ENCODE results near the gene PLXND1.

Gene PLXND1

DNA sequence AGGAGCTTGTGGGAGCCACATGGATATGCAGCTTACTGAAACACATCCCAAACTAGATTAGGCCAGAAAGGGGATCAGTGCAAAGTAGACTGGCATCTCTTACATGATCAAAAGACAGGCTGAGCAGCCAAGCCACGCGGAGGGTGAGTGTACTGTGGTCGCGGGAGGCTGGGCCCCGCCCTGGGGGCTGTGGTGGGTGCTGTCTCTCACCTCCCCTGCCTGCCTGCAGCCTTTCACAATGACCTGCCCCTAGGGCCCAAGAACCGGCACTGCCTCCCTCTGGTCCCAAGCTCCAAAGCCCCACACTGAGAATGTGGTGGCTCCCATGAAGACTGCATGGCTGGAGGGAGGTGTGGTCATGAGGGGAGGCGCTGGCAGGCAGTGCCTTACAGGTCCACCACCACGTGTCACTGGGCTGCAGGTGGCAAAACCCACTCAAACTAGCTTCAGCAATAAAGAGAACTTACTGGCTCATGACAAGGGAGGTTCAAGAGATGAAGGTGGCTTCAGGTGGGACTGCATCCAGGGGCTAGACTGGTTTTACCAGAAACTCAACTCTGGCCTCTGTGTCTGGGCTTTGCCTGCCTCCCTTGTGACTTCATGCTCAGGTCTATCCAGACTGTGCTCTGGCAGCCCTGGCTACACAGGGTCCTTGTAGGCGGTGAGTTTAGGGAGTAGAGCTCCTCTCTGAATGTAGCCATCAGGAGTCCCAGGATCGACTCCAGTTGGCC lies 27.4 kb upstream of the PLXND1 start:
- no peaks in the 10 kb centered on the region for H3K27me3 ChIP-seq (ENCODE audit: insufficient read depth, poor library complexity, severe bottlenecking)
- no peak overlapping the region for H3K27ac ChIP-seq (replicated peaks)
- no peak for DNase-seq (ENCODE audit: low read depth in 1 of 2, low spot score in 1 of 2)
- no peak overlapping the region for H3K4me3 ChIP-seq (replicated peaks; ENCODE audit: insufficient read depth, low read length)
- TF ChIP-seq, protein P1, sequence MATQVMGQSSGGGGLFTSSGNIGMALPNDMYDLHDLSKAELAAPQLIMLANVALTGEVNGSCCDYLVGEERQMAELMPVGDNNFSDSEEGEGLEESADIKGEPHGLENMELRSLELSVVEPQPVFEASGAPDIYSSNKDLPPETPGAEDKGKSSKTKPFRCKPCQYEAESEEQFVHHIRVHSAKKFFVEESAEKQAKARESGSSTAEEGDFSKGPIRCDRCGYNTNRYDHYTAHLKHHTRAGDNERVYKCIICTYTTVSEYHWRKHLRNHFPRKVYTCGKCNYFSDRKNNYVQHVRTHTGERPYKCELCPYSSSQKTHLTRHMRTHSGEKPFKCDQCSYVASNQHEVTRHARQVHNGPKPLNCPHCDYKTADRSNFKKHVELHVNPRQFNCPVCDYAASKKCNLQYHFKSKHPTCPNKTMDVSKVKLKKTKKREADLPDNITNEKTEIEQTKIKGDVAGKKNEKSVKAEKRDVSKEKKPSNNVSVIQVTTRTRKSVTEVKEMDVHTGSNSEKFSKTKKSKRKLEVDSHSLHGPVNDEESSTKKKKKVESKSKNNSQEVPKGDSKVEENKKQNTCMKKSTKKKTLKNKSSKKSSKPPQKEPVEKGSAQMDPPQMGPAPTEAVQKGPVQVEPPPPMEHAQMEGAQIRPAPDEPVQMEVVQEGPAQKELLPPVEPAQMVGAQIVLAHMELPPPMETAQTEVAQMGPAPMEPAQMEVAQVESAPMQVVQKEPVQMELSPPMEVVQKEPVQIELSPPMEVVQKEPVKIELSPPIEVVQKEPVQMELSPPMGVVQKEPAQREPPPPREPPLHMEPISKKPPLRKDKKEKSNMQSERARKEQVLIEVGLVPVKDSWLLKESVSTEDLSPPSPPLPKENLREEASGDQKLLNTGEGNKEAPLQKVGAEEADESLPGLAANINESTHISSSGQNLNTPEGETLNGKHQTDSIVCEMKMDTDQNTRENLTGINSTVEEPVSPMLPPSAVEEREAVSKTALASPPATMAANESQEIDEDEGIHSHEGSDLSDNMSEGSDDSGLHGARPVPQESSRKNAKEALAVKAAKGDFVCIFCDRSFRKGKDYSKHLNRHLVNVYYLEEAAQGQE (IDR thresholded peaks at IDR 0.05; ENCODE audit: insufficient replicate concordance, low read depth), result no peak
- TF ChIP-seq, protein P2, sequence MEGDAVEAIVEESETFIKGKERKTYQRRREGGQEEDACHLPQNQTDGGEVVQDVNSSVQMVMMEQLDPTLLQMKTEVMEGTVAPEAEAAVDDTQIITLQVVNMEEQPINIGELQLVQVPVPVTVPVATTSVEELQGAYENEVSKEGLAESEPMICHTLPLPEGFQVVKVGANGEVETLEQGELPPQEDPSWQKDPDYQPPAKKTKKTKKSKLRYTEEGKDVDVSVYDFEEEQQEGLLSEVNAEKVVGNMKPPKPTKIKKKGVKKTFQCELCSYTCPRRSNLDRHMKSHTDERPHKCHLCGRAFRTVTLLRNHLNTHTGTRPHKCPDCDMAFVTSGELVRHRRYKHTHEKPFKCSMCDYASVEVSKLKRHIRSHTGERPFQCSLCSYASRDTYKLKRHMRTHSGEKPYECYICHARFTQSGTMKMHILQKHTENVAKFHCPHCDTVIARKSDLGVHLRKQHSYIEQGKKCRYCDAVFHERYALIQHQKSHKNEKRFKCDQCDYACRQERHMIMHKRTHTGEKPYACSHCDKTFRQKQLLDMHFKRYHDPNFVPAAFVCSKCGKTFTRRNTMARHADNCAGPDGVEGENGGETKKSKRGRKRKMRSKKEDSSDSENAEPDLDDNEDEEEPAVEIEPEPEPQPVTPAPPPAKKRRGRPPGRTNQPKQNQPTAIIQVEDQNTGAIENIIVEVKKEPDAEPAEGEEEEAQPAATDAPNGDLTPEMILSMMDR (IDR thresholded peaks at IDR 0.05; ENCODE audit: insufficient read depth, low read length), result no peak
- TF ChIP-seq SPI1 (IDR thresholded peaks at IDR 0.05; ENCODE audit: borderline replicate concordance, low read depth), result no peak
- TF ChIP-seq GABPA (IDR thresholded peaks at IDR 0.05; ENCODE audit: low read depth), result no peak
- TF ChIP-seq POLR2AphosphoS5 (IDR thresholded peaks at IDR 0.05; ENCODE audit: low read depth), result no peak

DNA sequence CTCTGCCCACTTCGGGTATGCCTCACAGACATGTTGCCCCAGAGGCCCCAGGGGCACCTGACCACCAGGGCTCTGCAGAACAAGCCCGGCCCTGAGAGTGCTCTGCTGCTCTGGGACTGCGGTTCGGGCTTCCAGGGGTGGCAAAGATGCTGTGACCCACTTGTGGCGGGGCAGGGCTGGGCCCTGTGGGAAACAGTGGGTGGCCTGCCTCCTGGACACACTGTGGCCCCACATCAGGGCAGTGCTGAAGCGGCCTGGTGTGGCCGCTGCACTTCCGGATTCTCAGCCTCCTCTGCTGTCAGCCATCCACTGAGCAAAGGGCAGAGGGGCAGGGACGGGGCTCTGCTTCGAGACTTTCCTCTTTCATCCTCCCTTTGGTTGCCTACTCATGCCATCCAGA lies 26.5 kb upstream of the PLXND1 start:
- H3K27ac ChIP-seq (replicated peaks), result no peak overlapping the region

DNA sequence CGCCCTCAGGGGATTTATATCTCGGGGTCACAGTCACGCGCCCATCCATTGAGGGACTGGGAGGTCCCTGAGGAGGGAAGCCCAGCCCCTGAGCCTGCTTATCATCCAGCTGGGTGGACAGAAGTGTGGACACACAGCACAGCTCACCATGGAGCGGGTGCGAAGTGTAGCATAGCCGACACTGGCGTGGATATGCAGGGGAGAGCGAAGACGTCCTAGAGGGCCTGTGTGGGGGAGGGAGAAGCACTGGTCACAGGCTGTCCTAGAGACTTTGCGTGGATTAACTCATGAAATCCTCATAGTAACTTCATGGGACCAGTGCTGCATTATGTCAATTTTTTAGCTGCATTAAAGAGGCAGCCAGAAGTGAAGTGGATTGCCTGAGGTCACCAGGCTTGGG lies 26.1 kb upstream of the PLXND1 start:
- DNase-seq (ENCODE audit: low read depth in 1 of 2, low spot score in 1 of 2), result no peak
- no peaks in the 10 kb centered on the region for H3K27me3 ChIP-seq (ENCODE audit: insufficient read depth, poor library complexity, severe bottlenecking)
- H3K27ac ChIP-seq (replicated peaks), result no peak overlapping the region
- TF ChIP-seq, protein P1 (IDR thresholded peaks at IDR 0.05; ENCODE audit: insufficient replicate concordance, low read depth), result no peak
- no peak for TF ChIP-seq GABPA (IDR thresholded peaks at IDR 0.05; ENCODE audit: low read depth)
- no peak for TF ChIP-seq SPI1 (IDR thresholded peaks at IDR 0.05; ENCODE audit: borderline replicate concordance, low read depth)
- no peak for TF ChIP-seq POLR2AphosphoS5 (IDR thresholded peaks at IDR 0.05; ENCODE audit: low read depth)
- TF ChIP-seq, protein P2 (IDR thresholded peaks at IDR 0.05; ENCODE audit: insufficient read depth, low read length), result no peak
- H3K4me3 ChIP-seq (replicated peaks; ENCODE audit: insufficient read depth, low read length), result no peak overlapping the region

More for the DNA sequence above, 26.5 kb upstream of the PLXND1 start:
- no peaks in the 10 kb centered on the region for H3K27me3 ChIP-seq (ENCODE audit: insufficient read depth, poor library complexity, severe bottlenecking)
- no peak for DNase-seq (ENCODE audit: low read depth in 1 of 2, low spot score in 1 of 2)
- TF ChIP-seq SPI1 (IDR thresholded peaks at IDR 0.05; ENCODE audit: borderline replicate concordance, low read depth) (no peak), GABPA (IDR thresholded peaks at IDR 0.05; ENCODE audit: low read depth) (no peak), POLR2AphosphoS5 (IDR thresholded peaks at IDR 0.05; ENCODE audit: low read depth) (no peak)
- TF ChIP-seq, protein P2 (IDR thresholded peaks at IDR 0.05; ENCODE audit: insufficient read depth, low read length), result no peak
- TF ChIP-seq, protein P1 (IDR thresholded peaks at IDR 0.05; ENCODE audit: insufficient replicate concordance, low read depth), result no peak
- H3K4me3 ChIP-seq (replicated peaks; ENCODE audit: insufficient read depth, low read length), result no peak overlapping the region
